ENCODE measurements around the gene LRRC31. TPM values are rescaled to one million over a fixed set of nuclear protein-coding genes. Genes with fewer than 3 reads are reported as not detected.

LRRC31 gene
- total and polyA plus RNA-seq, 2 experiments from 2014 or later = not detected

DNA sequence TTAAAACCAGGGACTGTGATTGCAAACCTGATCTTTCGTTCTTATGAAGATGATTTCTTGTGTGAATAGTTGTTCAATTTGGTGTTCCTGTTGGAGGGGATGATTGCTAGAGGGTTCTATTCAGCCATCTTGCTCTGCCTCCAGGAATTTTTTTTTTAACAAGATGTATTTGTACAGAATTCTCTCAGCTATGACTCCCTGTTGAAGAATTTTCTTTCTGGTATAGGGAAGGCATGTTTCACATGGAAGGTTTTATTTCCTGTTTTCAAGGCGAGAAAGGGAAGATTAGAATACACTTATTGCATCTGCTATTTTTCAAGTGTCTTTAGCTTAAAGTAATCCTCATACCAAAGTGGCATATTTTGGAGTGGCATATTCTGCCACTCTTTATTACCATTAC, 51.4 kb downstream of the LRRC31 start (continued):
- TF ChIP-seq EZH2 (IDR thresholded peaks at IDR 0.05; ENCODE audit: low read depth, unreplicated experiment) (no peak), JUNB (IDR thresholded peaks at IDR 0.05; ENCODE audit: unreplicated experiment) (no peak), ZNF114 (CRISPR knock-in tag; IDR thresholded peaks at IDR 0.05) (no peak), CTCF (conservative IDR thresholded peaks at IDR 0.05; ENCODE audit: low read depth in 2 of 2) (no peak), STAT1 (IDR thresholded peaks at IDR 0.05; ENCODE audit: unreplicated experiment) (no peak), CREB1 (CRISPR knock-in tag; IDR thresholded peaks at IDR 0.05; ENCODE audit: low read depth) (no peak)
- TF ChIP-seq, protein P1, sequence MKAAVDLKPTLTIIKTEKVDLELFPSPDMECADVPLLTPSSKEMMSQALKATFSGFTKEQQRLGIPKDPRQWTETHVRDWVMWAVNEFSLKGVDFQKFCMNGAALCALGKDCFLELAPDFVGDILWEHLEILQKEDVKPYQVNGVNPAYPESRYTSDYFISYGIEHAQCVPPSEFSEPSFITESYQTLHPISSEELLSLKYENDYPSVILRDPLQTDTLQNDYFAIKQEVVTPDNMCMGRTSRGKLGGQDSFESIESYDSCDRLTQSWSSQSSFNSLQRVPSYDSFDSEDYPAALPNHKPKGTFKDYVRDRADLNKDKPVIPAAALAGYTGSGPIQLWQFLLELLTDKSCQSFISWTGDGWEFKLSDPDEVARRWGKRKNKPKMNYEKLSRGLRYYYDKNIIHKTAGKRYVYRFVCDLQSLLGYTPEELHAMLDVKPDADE (IDR thresholded peaks at IDR 0.05) = no peak

DNA sequence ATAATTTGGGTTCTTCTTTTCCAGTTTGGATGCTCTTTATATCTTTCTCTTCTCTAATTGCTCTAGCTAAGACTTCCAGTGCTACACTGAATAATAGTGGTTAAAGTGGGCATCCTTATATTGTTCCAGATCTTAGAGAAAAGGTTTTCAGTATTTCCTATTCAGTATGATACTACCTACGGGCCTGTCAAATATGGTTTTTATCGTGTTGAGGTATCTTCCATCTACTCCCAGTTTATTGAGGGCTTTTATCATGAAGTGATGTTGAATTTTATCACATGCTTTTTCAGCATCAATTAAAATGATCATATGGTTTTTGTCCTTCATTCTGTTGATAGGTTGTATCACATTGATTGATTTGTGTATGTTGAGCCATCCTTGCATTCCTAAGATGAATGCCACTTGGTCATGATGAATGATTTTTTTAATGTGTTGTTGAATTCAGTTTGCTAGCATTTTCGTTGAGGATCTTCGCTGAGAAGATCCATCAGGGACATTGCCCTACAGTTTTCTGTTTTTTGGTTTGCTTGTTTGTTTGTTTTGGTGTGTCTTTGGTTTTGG, 54.1 kb downstream of the LRRC31 start:
- H3K36me3 Mint-ChIP-seq (ENCODE audit: low read depth) = no peaks in the 10 kb centered on the region
- Histone ChIP-seq H3K36me3 (ENCODE audit: insufficient read depth) (no peaks in the 10 kb centered on the region), H3K9me2 (ENCODE audit: insufficient read depth) (no peaks in the 10 kb centered on the region), H3K27me3 (ENCODE audit: insufficient read depth) (peaks cover 12% of the 10 kb centered on the region; the same call in 1 of the 2 replicates), H2AFZ (no peak overlapping the region), H4K20me1 (replicated peaks; ENCODE audit: insufficient read depth) (no peaks in the 10 kb centered on the region), H3K4me1 (ENCODE audit: insufficient read depth) (peaks cover 16% of the 10 kb centered on the region), H3K4me3 (no peak overlapping the region), H3K4me2 (no peak overlapping the region), H3K79me2 (replicated peaks; ENCODE audit: insufficient read depth) (no peaks in the 10 kb centered on the region), H3K27ac (ENCODE audit: low read depth) (no peak overlapping the region), H3F3A (replicated peaks; ENCODE audit: low read depth) (no peaks in the 10 kb centered on the region)
- no peak overlapping the region for H3K27ac Mint-ChIP-seq
- H3K27me3 Mint-ChIP-seq (ENCODE audit: insufficient read depth, low read depth, poor library complexity) = peaks cover 18% of the 10 kb centered on the region
- no peak for ATAC-seq
- H3K9me3 Mint-ChIP-seq = peaks cover 13% of the 10 kb centered on the region; the same call in 2 of the 3 replicates
- H3K4me3 Mint-ChIP-seq = no peak overlapping the region
- peaks cover 22% of the 10 kb centered on the region for H3K4me1 Mint-ChIP-seq
- no peak for DNase-seq (ENCODE audit: low spot score)
- TF ChIP-seq REST (IDR thresholded peaks at IDR 0.05; ENCODE audit: unreplicated experiment) (no peak), ZNF462 (CRISPR knock-in tag; IDR thresholded peaks at IDR 0.05) (no peak), EZH2 (IDR thresholded peaks at IDR 0.05; ENCODE audit: low read depth, unreplicated experiment) (no peak), NANOG (IDR thresholded peaks at IDR 0.05; ENCODE audit: borderline replicate concordance) (no peak), STAT1 (IDR thresholded peaks at IDR 0.05; ENCODE audit: unreplicated experiment) (no peak), ZNF114 (CRISPR knock-in tag; IDR thresholded peaks at IDR 0.05) (no peak), EZH2phosphoT487 (IDR thresholded peaks at IDR 0.05; ENCODE audit: unreplicated experiment) (no peak), JUNB (IDR thresholded peaks at IDR 0.05; ENCODE audit: unreplicated experiment) (no peak), CREB1 (CRISPR knock-in tag; IDR thresholded peaks at IDR 0.05; ENCODE audit: low read depth) (no peak)
